Measurements from ENCODE around the gene MEF2D. TPM values are rescaled to one million over a fixed set of nuclear protein-coding genes. Genes with fewer than 3 reads are reported as not detected.

MEF2D gene
- total RNA-seq, 6 experiments from 2014 or later, result 13.3 to 17.1 (median 15.0) TPM

DNA sequence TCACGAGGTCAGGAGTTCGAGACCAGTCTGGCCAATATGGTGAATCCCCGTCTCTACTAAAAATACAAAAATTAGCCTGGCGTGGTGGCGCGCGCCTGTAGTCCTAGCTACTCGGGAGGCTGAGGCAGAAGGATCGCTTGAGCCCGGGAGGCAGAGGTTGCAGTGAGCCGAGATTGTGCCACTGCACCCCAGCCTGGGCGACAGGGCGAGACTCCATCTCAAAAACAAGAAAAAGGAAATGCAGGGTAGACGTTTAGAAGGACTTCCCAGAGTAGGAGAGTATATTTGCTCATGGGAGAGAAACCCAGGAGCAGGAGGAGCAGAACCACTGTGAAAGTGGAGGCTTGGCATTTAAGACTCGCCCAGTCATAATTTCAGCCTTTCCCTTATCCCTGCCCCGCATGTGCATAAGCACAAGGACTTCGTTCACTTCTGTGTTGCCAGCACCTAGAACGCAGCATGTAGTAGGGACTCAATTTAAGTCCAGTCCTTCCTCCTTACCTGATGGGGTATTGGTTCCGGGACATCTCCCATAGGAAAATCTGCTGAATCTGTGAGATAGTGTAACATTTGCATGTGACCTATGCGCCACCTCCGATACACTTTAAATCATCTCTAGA lies 5.2 kb upstream of the MEF2D start:
- intact Hi-C loops (cut with DNase I), result no loop called here
- Histone ChIP-seq H3K4me3 (peak overlapping the region in 1 of 3 donors; percentile 49), H3K27me3 (no peaks in the 10 kb centered on the region), H3K36me3 (no peaks in the 10 kb centered on the region), H3K27ac (peak overlapping the region; percentile 98 to 100 (median 100)), H3K4me1 (peaks cover 0 to 23% (median 5%) of the 10 kb centered on the region in 4 donors), H3K9me3 (no peaks in the 10 kb centered on the region)
- ATAC-seq (no peak), DNase-seq (no peak)
- 81% methylated on average over 20 of the region's 21 CpGs for WGBS (ENCODE audit: insufficient coverage, low coverage, low lambda C conversion rate, missing lambda C conversion rate)
- TF ChIP-seq, protein P1, sequence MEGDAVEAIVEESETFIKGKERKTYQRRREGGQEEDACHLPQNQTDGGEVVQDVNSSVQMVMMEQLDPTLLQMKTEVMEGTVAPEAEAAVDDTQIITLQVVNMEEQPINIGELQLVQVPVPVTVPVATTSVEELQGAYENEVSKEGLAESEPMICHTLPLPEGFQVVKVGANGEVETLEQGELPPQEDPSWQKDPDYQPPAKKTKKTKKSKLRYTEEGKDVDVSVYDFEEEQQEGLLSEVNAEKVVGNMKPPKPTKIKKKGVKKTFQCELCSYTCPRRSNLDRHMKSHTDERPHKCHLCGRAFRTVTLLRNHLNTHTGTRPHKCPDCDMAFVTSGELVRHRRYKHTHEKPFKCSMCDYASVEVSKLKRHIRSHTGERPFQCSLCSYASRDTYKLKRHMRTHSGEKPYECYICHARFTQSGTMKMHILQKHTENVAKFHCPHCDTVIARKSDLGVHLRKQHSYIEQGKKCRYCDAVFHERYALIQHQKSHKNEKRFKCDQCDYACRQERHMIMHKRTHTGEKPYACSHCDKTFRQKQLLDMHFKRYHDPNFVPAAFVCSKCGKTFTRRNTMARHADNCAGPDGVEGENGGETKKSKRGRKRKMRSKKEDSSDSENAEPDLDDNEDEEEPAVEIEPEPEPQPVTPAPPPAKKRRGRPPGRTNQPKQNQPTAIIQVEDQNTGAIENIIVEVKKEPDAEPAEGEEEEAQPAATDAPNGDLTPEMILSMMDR (IDR thresholded peaks at IDR 0.05), result no peak
- TF ChIP-seq POLR2A (IDR thresholded peaks at IDR 0.05), result no peak

DNA sequence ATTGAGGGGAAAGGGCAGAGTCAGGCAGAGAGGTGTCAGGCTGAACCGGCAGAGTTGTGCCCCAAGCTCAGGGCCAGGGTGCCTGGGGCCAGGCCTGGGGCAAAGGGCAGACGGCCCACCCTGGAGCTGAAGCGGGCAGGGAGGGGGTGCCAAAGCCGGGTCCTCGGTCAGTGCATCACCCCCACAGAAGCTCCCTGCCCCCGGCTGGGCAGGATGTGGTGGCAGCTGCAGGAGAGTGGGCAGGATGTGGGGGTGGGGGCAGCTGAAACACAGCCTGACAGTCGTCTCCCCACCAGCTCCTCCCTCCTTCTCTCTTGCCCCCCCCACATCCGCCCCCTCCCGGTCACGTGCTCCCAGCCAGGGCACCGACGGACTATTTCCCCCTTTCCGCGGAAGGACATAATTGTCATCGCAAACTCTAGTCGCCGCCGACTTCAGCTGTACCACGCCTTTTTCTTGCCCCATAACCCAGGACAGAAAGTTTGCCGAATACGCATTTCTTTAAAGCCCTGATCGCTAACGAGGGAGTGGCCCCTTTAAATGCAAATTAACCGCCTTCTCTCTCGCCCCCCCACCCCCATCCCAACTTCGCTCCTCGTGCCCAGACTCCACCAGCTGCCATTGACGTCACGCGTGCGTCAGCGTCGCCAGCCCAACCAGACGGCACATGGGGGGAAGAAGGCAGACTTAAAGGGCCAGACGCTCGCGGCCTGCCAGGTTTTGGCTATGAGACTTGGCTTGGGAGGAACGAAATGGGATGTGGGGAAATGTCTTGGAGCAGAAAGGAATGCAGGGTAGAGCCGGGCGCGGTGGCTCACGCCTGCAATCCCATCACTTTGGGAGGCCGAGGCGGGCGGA lies 4.5 kb upstream of the MEF2D start:
- TF ChIP-seq, protein P1 (IDR thresholded peaks at IDR 0.05), result no peak
- peak; percentile 87 for TF ChIP-seq POLR2A (IDR thresholded peaks at IDR 0.05)
- Histone ChIP-seq H3K27me3 (no peaks in the 10 kb centered on the region), H3K36me3 (no peaks in the 10 kb centered on the region), H3K4me3 (peak overlapping the region; percentile 24 to 49 (median 40)), H3K27ac (peak overlapping the region; percentile 98 to 100 (median 100)), H3K9me3 (no peaks in the 10 kb centered on the region), H3K4me1 (peaks cover 0 to 23% (median 5%) of the 10 kb centered on the region in 4 donors)
- 6% methylated on average over 34 of the region's 45 CpGs for WGBS (ENCODE audit: insufficient coverage, low coverage, low lambda C conversion rate, missing lambda C conversion rate)
- peak; percentile 60 to 75 (median 61) for ATAC-seq
- DNase-seq, result peak; percentile 99 to 100 (median 100)
- intact Hi-C loops (cut with DNase I), result no loop called here

DNA sequence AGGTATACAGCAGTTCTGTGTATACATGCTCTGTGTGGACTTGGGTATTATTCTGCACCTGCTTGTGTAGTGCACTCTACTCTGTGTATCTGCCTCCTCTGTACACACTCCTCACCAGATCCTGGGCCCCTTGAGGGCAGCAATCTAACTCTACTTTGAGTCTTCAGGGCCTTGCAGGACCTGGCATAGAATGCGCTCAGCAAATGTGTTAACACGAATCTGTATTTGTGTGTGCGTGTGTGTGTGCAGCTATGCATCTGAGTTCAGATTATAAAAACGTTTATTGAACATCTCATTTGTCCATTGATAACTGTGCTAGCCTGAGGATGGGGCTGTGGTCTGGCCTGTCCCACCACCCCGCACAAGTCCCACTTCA lies 3.9 kb upstream of the MEF2D start:
- DNase-seq (no peak), ATAC-seq (no peak)
- H3K4me1 ChIP-seq, result peaks cover 0 to 23% (median 5%) of the 10 kb centered on the region in 4 donors
- peak overlapping the region; percentile 98 to 100 (median 100) for H3K27ac ChIP-seq
- H3K4me3 ChIP-seq, result peak overlapping the region; percentile 24 to 49 (median 40)
- TF ChIP-seq, protein P1 (IDR thresholded peaks at IDR 0.05), result no peak
- no peak for TF ChIP-seq POLR2A (IDR thresholded peaks at IDR 0.05)
- intact Hi-C loops (cut with DNase I), result no loop called here
- WGBS (ENCODE audit: insufficient coverage, low coverage, low lambda C conversion rate, missing lambda C conversion rate), result 11% methylated on average over 5 of the region's 5 CpGs
- H3K36me3 ChIP-seq, result no peaks in the 10 kb centered on the region
- H3K9me3 ChIP-seq, result no peaks in the 10 kb centered on the region
- no peaks in the 10 kb centered on the region for H3K27me3 ChIP-seq

DNA sequence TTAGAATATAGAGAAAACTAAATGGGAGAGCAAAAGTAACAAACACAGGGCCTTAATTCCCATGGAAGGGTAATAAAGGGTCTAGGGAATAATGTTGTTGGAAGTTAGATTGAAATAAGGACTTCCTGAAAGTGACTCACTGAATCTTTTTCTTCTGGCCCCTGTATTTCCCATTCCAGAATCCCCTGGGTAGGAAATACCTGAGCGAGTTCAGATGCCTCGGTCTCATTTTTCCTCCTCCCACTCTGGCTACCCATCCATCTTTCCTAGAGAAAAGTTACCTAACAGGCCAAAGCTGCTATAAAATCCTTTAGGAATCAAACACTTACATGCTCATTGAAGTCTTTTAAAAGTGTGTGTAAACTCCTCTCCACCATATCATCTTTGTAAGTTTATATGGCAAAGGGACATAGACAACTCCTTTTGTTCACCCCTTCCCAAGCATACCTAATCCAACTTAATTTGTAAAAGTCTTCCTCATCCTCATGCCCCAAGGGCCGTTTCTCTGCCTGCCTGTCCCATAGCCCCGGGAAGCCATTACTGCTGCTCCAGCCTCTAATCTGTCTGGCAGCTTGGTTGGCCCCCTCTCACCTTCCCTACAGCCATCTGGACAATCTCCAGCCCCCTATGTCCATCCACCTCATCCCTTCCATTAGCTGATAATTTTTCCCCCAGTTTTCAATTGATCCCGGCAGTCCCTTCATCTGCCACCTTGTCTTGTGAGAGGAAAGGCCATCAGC lies 3.3 kb upstream of the MEF2D start:
- Histone ChIP-seq H3K27me3 (no peaks in the 10 kb centered on the region), H3K9me3 (no peaks in the 10 kb centered on the region), H3K4me3 (no peak overlapping the region), H3K36me3 (no peaks in the 10 kb centered on the region), H3K4me1 (peaks cover 0 to 26% (median 6%) of the 10 kb centered on the region in 4 donors), H3K27ac (peak overlapping the region; percentile 98 to 100 (median 100))
- TF ChIP-seq, protein P1 (IDR thresholded peaks at IDR 0.05), result no peak
- no peak for TF ChIP-seq POLR2A (IDR thresholded peaks at IDR 0.05)
- WGBS (ENCODE audit: insufficient coverage, low coverage, low lambda C conversion rate, missing lambda C conversion rate), result 54% methylated on average over 5 of the region's 5 CpGs
- ATAC-seq (no peak), DNase-seq (no peak)
- intact Hi-C loops (cut with DNase I), result no loop called here

All from right lobe of liver (tissue), 6 donors.